SU-DHL-6 (cell line): ENCODE data around the gene ITPKB.
A peak's percentile ranks its signal among the peaks of the same experiment; 100 is the strongest.

Experiments
- H2AFZ ChIP-seq: fragments of 200-600 bp; sonication (generic); 2 replicates; pipeline ENCODE4 v1.6.1; 2014; ENCODE audit warnings: low read depth, mild to moderate bottlenecking, moderate library complexity, mixed read lengths, antibody characterized with exemption, low read length; ENCODE audit not compliant: severe bottlenecking
- H3F3A ChIP-seq: fragments of 200-600 bp; shearing (Covaris generic); 2 replicates; pipeline ENCODE4 v1.6.0; 2016; ENCODE audit warnings: antibody characterized with exemption, mild to moderate bottlenecking; ENCODE audit not compliant: insufficient read depth
- H3K27ac ChIP-seq: fragments of 200-600 bp; sonication (generic); 2 replicates; pipeline ENCODE4 v1.5.1; 2016; ENCODE audit warnings: low read depth, mild to moderate bottlenecking, low read length, moderate library complexity, mixed read lengths
- H3K27me3 ChIP-seq: fragments of 200-600 bp; sonication (generic), shearing (Covaris generic); 2 replicates; pipeline ENCODE4 v1.6.0; 2014; ENCODE audit warnings: mild to moderate bottlenecking, low read length
- H3K36me3 ChIP-seq: fragments of 200-600 bp; sonication (generic); 2 replicates; pipeline ENCODE4 v1.6.1; 2014; ENCODE audit warnings: mild to moderate bottlenecking, low read length, mixed read lengths
- H3K4me2 ChIP-seq: fragments of 300-600, 200-600 bp; shearing (Covaris generic), sonication (generic); 2 replicates; pipeline ENCODE4 v1.6.0; 2014; ENCODE audit warnings: low read length, low read depth, mild to moderate bottlenecking; ENCODE audit not compliant: poor library complexity, severe bottlenecking
- H3K4me3 ChIP-seq: fragments of 200-600 bp; sonication (generic); 2 replicates; pipeline ENCODE4 v1.5.1; 2014; ENCODE audit warnings: antibody characterized with exemption, low read length, mild to moderate bottlenecking, mixed read lengths; ENCODE audit not compliant: insufficient read depth, poor library complexity, severe bottlenecking
- H3K79me2 ChIP-seq: fragments of 200-600 bp; sonication (generic); 2 replicates; pipeline ENCODE4 v1.6.1; 2014; ENCODE audit warnings: mild to moderate bottlenecking, low read length, moderate library complexity; ENCODE audit not compliant: insufficient read depth
- H3K9ac ChIP-seq: fragments of 200-600 bp; sonication (generic); 2 replicates; pipeline ENCODE4 v1.7.0; 2014; ENCODE audit warnings: mild to moderate bottlenecking, low read length
- H3K9me2 ChIP-seq: fragments of 200-600 bp; sonication (generic); replicated peaks from 2 replicates; pipeline ENCODE4 v1.6.1; 2014; ENCODE audit warnings: low read length; ENCODE audit not compliant: insufficient read depth
- H3K9me3 ChIP-seq: fragments of 200-600 bp; sonication (generic); 2 replicates; pipeline ENCODE4 v1.6.1; 2014; ENCODE audit warnings: low read length, mixed read lengths; ENCODE audit not compliant: insufficient read depth
- H4K20me1 ChIP-seq: fragments of 200-600 bp; sonication (generic); 2 replicates; pipeline ENCODE4 v1.6.1; 2014; ENCODE audit warnings: low read depth, mild to moderate bottlenecking, antibody characterized with exemption, low read length, moderate library complexity, mixed read lengths
- EZH2phosphoT487 ChIP-seq: fragments of 200-600 bp; sonication (generic), shearing (Covaris generic); conservative IDR thresholded peaks from 2 replicates; pipeline ENCODE4 v1.6.1; 2018; ENCODE audit warnings: mild to moderate bottlenecking, antibody characterized with exemption, low read length, moderate library complexity, mixed read lengths
- TF ChIP-seq, protein P1 (sequence below): fragments of 200-600 bp; sonication (generic); IDR thresholded peaks from one replicate; pipeline ENCODE4 v1.5.1; 2017; ENCODE audit warnings: antibody characterized with exemption, mild to moderate bottlenecking, low read length, moderate library complexity; ENCODE audit not compliant: insufficient read depth, poor library complexity, severe bottlenecking

ITPKB gene

DNA sequence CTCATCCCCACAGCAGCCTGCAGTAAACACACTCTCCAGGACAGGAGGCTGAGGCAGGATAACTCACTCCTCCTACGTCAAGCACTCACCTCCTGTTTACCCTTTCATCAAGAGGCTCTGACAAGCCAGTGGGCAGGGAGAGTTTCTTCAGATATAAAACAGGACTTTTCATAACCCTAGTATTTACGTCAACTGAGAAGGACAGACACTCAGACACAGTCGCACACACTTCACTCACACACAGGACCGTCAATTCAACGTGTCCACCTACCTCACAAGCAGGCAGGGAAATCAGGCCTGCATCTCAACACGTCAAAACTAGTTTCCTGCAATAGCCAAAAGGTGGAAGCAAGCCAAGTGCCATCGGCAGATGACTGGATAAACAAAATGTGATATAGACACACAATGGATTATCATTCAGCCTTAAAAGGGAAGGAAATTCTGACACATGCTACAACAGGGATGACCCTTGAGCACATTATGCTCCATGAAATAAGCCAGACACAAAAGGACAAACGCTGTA lies 48.6 kb downstream of the ITPKB start:
- TF ChIP-seq, protein P1, sequence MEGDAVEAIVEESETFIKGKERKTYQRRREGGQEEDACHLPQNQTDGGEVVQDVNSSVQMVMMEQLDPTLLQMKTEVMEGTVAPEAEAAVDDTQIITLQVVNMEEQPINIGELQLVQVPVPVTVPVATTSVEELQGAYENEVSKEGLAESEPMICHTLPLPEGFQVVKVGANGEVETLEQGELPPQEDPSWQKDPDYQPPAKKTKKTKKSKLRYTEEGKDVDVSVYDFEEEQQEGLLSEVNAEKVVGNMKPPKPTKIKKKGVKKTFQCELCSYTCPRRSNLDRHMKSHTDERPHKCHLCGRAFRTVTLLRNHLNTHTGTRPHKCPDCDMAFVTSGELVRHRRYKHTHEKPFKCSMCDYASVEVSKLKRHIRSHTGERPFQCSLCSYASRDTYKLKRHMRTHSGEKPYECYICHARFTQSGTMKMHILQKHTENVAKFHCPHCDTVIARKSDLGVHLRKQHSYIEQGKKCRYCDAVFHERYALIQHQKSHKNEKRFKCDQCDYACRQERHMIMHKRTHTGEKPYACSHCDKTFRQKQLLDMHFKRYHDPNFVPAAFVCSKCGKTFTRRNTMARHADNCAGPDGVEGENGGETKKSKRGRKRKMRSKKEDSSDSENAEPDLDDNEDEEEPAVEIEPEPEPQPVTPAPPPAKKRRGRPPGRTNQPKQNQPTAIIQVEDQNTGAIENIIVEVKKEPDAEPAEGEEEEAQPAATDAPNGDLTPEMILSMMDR: no peak
- no peak for TF ChIP-seq EZH2phosphoT487
- Histone ChIP-seq H3K36me3 (no peaks in the 10 kb centered on the region), H3K27me3 (no peaks in the 10 kb centered on the region), H3K9me2 (no peaks in the 10 kb centered on the region), H3K9me3 (no peaks in the 10 kb centered on the region), H3K9ac (no peak overlapping the region), H4K20me1 (no peaks in the 10 kb centered on the region), H3K79me2 (no peaks in the 10 kb centered on the region), H2AFZ (no peak overlapping the region), H3K4me3 (no peak overlapping the region), H3F3A (no peaks in the 10 kb centered on the region), H3K27ac (peak overlapping the region; percentile 54), H3K4me2 (no peak overlapping the region)

GRCh38 chr1:226688808-226689207 lies 50.3 kb downstream of the ITPKB start:
- Histone ChIP-seq H3K27me3 (no peaks in the 10 kb centered on the region), H4K20me1 (no peaks in the 10 kb centered on the region), H2AFZ (no peak overlapping the region), H3K36me3 (no peaks in the 10 kb centered on the region), H3K4me2 (no peak overlapping the region), H3K9ac (no peak overlapping the region), H3K27ac (no peak overlapping the region), H3K9me2 (no peaks in the 10 kb centered on the region), H3K9me3 (no peaks in the 10 kb centered on the region), H3K4me3 (no peak overlapping the region), H3F3A (no peaks in the 10 kb centered on the region), H3K79me2 (no peaks in the 10 kb centered on the region)
- TF ChIP-seq, protein P1: no peak
- TF ChIP-seq EZH2phosphoT487: no peak

DNA sequence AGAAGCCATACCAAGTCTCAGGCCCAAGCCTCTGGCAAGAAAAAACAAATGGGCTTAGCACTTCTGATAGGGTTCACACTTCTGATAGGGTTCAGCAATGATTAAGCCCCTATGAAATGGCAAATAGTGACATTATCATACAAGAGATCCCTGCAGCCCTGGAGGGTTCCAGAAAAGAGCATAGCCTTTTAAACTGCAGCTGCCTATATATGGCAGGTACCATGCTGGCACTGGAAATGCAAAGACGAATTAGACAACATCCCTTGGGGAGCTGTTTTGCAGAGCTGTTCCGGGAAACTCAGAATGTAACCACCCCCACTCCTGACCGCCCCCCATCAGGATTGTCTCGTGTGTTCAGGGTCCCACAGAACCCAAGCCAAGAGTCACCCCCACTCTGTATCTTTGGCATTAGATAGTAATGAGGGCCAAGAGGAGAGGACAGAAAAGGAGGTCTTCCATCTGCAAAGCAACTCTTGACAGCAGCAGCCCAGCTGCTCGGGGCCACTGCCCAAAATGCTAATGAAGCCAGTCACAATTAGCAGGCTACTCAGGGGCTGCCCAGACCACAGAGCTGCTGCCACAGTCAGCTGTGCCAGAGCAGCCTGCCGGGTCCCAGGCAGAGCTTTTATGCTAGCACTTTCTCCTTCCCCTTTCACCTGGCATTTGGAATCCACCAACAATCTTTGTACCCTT lies 50.9 kb downstream of the ITPKB start:
- no peaks in the 10 kb centered on the region for H3K79me2 ChIP-seq
- TF ChIP-seq, protein P1: no peak
- no peak for TF ChIP-seq EZH2phosphoT487
- no peaks in the 10 kb centered on the region for H3K36me3 ChIP-seq
- H3K9me3 ChIP-seq: no peaks in the 10 kb centered on the region
- no peaks in the 10 kb centered on the region for H3K27me3 ChIP-seq
- 0 out of 2 replicates have a peak overlapping the region, but pooled peaks have one; percentile 11 for H3K27ac ChIP-seq
- no peaks in the 10 kb centered on the region for H4K20me1 ChIP-seq
- H3K9me2 ChIP-seq: no peaks in the 10 kb centered on the region
- no peaks in the 10 kb centered on the region for H3F3A ChIP-seq
- H3K9ac ChIP-seq: no peak overlapping the region
- H3K4me2 ChIP-seq: no peak overlapping the region
- no peak overlapping the region for H3K4me3 ChIP-seq
- H2AFZ ChIP-seq: no peak overlapping the region
